ENCODE data around the gene PEPD.

The PEPD gene

DNA sequence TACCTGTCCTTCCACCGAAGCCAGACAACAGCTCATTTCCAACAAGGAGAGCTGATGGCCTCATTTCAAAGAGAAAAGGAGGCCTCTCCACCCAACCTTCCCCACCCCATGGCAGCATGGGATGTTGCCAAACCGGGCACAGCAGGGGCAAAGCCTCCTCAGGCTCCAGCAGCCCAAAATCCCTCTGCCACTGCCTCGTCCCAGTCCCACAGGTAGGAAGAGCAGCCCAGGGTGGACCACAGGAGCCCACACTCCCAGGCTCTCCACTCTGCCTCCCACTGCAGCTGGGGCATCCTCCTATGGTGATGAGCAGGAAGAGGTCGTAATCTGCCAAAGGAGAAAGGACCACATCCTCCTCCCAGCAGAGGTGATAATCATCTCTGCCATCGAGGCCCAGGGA is 50.9 kb downstream of the PEPD start:
- H3K27me3 ChIP-seq (ENCODE audit: low read depth, low read length): no peaks in the 10 kb centered on the region
- H3K4me1 ChIP-seq (ENCODE audit: control insufficient read depth in 1 of 2, insufficient read depth in 2 of 2, low read length in 2 of 2): peaks cover 0 to 2% of the 10 kb centered on the region in 2 donors
- H3K9me3 ChIP-seq (ENCODE audit: control insufficient read depth in 1 of 2, low read length in 2 of 2): no peaks in the 10 kb centered on the region
- H3K4me3 ChIP-seq (ENCODE audit: low read depth in 1 of 2, low read length in 2 of 2): no peak overlapping the region
- no peak overlapping the region for H3K27ac ChIP-seq (ENCODE audit: low read length)
- peaks cover 0 to 4% of the 10 kb centered on the region in 2 donors for H3K36me3 ChIP-seq (ENCODE audit: control insufficient read depth in 1 of 2, insufficient read depth in 2 of 2, low read length in 2 of 2)

GRCh38 chr19:33470040-33470330 is 51.6 kb downstream of the PEPD start:
- Histone ChIP-seq H3K36me3 (ENCODE audit: control insufficient read depth in 1 of 2, insufficient read depth in 2 of 2, low read length in 2 of 2) (peaks cover 0 to 2% of the 10 kb centered on the region in 2 donors), H3K4me1 (ENCODE audit: control insufficient read depth in 1 of 2, insufficient read depth in 2 of 2, low read length in 2 of 2) (peaks cover 0 to 7% of the 10 kb centered on the region in 2 donors), H3K27me3 (ENCODE audit: low read depth, low read length) (no peaks in the 10 kb centered on the region), H3K4me3 (ENCODE audit: low read depth in 1 of 2, low read length in 2 of 2) (no peak overlapping the region), H3K9me3 (ENCODE audit: control insufficient read depth in 1 of 2, low read length in 2 of 2) (no peaks in the 10 kb centered on the region), H3K27ac (ENCODE audit: low read length) (no peak overlapping the region)

GRCh38 chr19:33469171-33470039 is 52.2 kb downstream of the PEPD start:
- Histone ChIP-seq H3K4me3 (ENCODE audit: low read depth in 1 of 2, low read length in 2 of 2) (no peak overlapping the region), H3K27me3 (ENCODE audit: low read depth, low read length) (no peaks in the 10 kb centered on the region), H3K27ac (ENCODE audit: low read length) (no peak overlapping the region), H3K36me3 (ENCODE audit: control insufficient read depth in 1 of 2, insufficient read depth in 2 of 2, low read length in 2 of 2) (no peaks in the 10 kb centered on the region), H3K9me3 (ENCODE audit: control insufficient read depth in 1 of 2, low read length in 2 of 2) (no peaks in the 10 kb centered on the region), H3K4me1 (ENCODE audit: control insufficient read depth in 1 of 2, insufficient read depth in 2 of 2, low read length in 2 of 2) (peaks cover 0 to 7% of the 10 kb centered on the region in 2 donors)

DNA sequence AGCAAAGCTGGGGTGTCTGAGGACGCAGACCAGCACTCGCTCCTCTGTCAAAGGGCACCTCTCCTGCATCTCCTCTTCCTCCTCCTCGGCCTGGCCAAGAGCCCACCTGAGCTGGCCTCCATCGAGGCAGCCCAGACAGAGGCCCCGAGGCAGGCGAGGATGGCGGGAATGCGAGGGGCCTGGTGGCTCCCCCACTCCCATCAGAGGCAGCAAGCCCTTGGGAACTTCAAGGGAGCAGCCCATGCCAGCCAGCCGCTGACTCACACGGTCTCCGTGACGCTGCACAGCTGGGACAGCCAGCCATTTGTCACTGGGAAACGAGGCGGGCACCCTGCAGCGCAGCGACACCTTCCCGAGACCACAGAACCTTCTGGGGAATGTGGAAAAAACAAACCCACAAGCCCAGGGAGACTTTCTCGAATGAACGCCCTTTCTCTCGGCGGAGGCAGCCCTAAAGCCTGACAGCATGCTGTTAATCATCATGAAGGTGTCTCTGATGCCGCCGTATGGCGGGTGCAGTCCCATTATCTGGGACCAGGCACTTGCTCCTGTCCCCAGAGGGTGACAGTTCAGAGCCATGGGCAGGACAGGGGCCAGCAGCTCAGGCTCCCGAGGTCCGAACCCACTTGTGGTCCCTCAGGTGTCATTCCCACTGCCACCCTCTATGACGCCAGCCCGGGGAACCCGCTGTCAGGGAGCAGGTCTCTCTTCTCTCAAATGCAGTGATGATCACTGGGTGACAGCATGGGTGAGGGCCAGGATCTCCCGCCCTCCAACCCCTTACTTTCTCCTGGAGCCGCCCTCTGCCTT is 53.0 kb downstream of the PEPD start:
- Histone ChIP-seq H3K4me1 (ENCODE audit: control insufficient read depth in 1 of 2, insufficient read depth in 2 of 2, low read length in 2 of 2) (peaks cover 0 to 7% of the 10 kb centered on the region in 2 donors), H3K9me3 (ENCODE audit: control insufficient read depth in 1 of 2, low read length in 2 of 2) (no peaks in the 10 kb centered on the region), H3K27ac (ENCODE audit: low read length) (no peak overlapping the region), H3K36me3 (ENCODE audit: control insufficient read depth in 1 of 2, insufficient read depth in 2 of 2, low read length in 2 of 2) (no peaks in the 10 kb centered on the region), H3K27me3 (ENCODE audit: low read depth, low read length) (no peaks in the 10 kb centered on the region), H3K4me3 (ENCODE audit: low read depth in 1 of 2, low read length in 2 of 2) (no peak overlapping the region)

- no peaks in the 10 kb centered on the region for H3K27me3 ChIP-seq (ENCODE audit: low read depth, low read length)
- peaks cover 0 to 2% of the 10 kb centered on the region in 2 donors for H3K36me3 ChIP-seq (ENCODE audit: control insufficient read depth in 1 of 2, insufficient read depth in 2 of 2, low read length in 2 of 2)
- peaks cover 0 to 7% of the 10 kb centered on the region in 2 donors for H3K4me1 ChIP-seq (ENCODE audit: control insufficient read depth in 1 of 2, insufficient read depth in 2 of 2, low read length in 2 of 2)
- no peaks in the 10 kb centered on the region for H3K9me3 ChIP-seq (ENCODE audit: control insufficient read depth in 1 of 2, low read length in 2 of 2)
- H3K27ac ChIP-seq (ENCODE audit: low read length): no peak overlapping the region
- H3K4me3 ChIP-seq (ENCODE audit: low read depth in 1 of 2, low read length in 2 of 2): no peak overlapping the region
Measured at GRCh38 chr19:33467851-33468250, 53.7 kb downstream of the PEPD start.

DNA sequence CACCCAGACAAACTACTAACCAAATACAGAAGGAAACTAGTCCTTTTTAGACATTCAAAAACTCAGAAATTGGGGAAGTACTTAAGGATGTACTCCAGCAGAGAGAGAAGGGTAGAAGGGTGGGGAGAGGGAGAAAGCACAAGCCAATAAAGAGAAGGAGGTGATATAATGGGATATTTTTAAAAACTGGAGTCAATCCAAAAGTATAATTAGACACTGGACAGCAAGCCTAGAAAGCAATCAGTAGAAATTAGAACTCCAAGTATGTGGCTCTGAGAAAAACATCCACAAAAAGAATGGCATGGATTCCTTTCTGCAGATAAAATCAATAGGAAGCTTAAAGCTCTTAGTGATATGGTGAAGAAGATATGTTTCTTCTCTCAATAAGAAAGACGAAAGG is 55.8 kb downstream of the PEPD start:
- Histone ChIP-seq H3K27ac (ENCODE audit: low read length) (no peak overlapping the region), H3K36me3 (ENCODE audit: control insufficient read depth in 1 of 2, insufficient read depth in 2 of 2, low read length in 2 of 2) (peaks cover 0 to 10% of the 10 kb centered on the region in 2 donors), H3K9me3 (ENCODE audit: control insufficient read depth in 1 of 2, low read length in 2 of 2) (no peaks in the 10 kb centered on the region), H3K4me3 (ENCODE audit: low read depth in 1 of 2, low read length in 2 of 2) (no peak overlapping the region), H3K4me1 (ENCODE audit: control insufficient read depth in 1 of 2, insufficient read depth in 2 of 2, low read length in 2 of 2) (peaks cover 0 to 7% of the 10 kb centered on the region in 2 donors), H3K27me3 (ENCODE audit: low read depth, low read length) (no peaks in the 10 kb centered on the region)

- H3K4me1 ChIP-seq (ENCODE audit: control insufficient read depth in 1 of 2, insufficient read depth in 2 of 2, low read length in 2 of 2): peaks cover 0 to 7% of the 10 kb centered on the region in 2 donors
- no peaks in the 10 kb centered on the region for H3K9me3 ChIP-seq (ENCODE audit: control insufficient read depth in 1 of 2, low read length in 2 of 2)
- no peak overlapping the region for H3K27ac ChIP-seq (ENCODE audit: low read length)
- peaks cover 0 to 15% of the 10 kb centered on the region in 2 donors for H3K36me3 ChIP-seq (ENCODE audit: control insufficient read depth in 1 of 2, insufficient read depth in 2 of 2, low read length in 2 of 2)
- H3K4me3 ChIP-seq (ENCODE audit: low read depth in 1 of 2, low read length in 2 of 2): no peak overlapping the region
- H3K27me3 ChIP-seq (ENCODE audit: low read depth, low read length): no peaks in the 10 kb centered on the region
Measured at GRCh38 chr19:33465371-33465770, 56.2 kb downstream of the PEPD start.

- Histone ChIP-seq H3K9me3 (ENCODE audit: control insufficient read depth in 1 of 2, low read length in 2 of 2) (no peaks in the 10 kb centered on the region), H3K36me3 (ENCODE audit: control insufficient read depth in 1 of 2, insufficient read depth in 2 of 2, low read length in 2 of 2) (peaks cover 0 to 15% of the 10 kb centered on the region in 2 donors), H3K27me3 (ENCODE audit: low read depth, low read length) (no peaks in the 10 kb centered on the region), H3K4me3 (ENCODE audit: low read depth in 1 of 2, low read length in 2 of 2) (no peak overlapping the region), H3K27ac (ENCODE audit: low read length) (no peak overlapping the region), H3K4me1 (ENCODE audit: control insufficient read depth in 1 of 2, insufficient read depth in 2 of 2, low read length in 2 of 2) (peaks cover 0 to 7% of the 10 kb centered on the region in 2 donors)
Measured at GRCh38 chr19:33464733-33465115, 56.9 kb downstream of the PEPD start.

- Histone ChIP-seq H3K27ac (ENCODE audit: low read length) (no peak overlapping the region), H3K36me3 (ENCODE audit: control insufficient read depth in 1 of 2, insufficient read depth in 2 of 2, low read length in 2 of 2) (peaks cover 0 to 15% of the 10 kb centered on the region in 2 donors)
Measured at GRCh38 chr19:33464010-33464732, 57.4 kb downstream of the PEPD start.

DNA sequence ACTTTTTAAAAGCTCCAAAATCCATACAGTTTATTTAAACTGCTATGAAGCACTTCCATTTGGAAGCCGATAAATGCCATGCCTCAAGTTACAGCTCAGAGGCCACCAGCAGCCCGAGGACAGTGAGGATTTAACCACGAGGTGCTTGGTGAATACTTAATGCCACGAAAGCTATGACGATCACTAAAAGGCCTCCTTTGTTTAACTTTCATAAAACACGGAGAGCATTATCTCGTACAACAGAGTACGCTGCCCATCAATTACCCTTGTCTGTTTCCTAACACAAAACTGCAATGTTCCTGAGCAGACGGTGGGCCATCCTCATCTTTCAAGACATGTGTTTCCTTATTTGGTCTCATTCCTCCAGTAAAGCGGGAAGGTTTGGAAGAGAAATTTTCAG is 58.4 kb downstream of the PEPD start:
- Histone ChIP-seq H3K36me3 (ENCODE audit: control insufficient read depth in 1 of 2, insufficient read depth in 2 of 2, low read length in 2 of 2) (peaks cover 0 to 15% of the 10 kb centered on the region in 2 donors), H3K27me3 (ENCODE audit: low read depth, low read length) (no peaks in the 10 kb centered on the region), H3K4me3 (ENCODE audit: low read depth in 1 of 2, low read length in 2 of 2) (no peak overlapping the region), H3K9me3 (ENCODE audit: control insufficient read depth in 1 of 2, low read length in 2 of 2) (no peaks in the 10 kb centered on the region), H3K4me1 (ENCODE audit: control insufficient read depth in 1 of 2, insufficient read depth in 2 of 2, low read length in 2 of 2) (peaks cover 0 to 7% of the 10 kb centered on the region in 2 donors), H3K27ac (ENCODE audit: low read length) (no peak overlapping the region)

More at GRCh38 chr19:33464010-33464732, 57.4 kb downstream of the PEPD start:
- H3K9me3 ChIP-seq (ENCODE audit: control insufficient read depth in 1 of 2, low read length in 2 of 2): no peaks in the 10 kb centered on the region
- no peak overlapping the region for H3K4me3 ChIP-seq (ENCODE audit: low read depth in 1 of 2, low read length in 2 of 2)
- H3K4me1 ChIP-seq (ENCODE audit: control insufficient read depth in 1 of 2, insufficient read depth in 2 of 2, low read length in 2 of 2): peaks cover 0 to 7% of the 10 kb centered on the region in 2 donors
- H3K27me3 ChIP-seq (ENCODE audit: low read depth, low read length): no peaks in the 10 kb centered on the region
